ENCODE results near the gene WDR41. TPM values are rescaled to one million over a fixed set of nuclear protein-coding genes. Genes with fewer than 3 reads are reported as not detected.
"Not testable (repeated sequence)": the region's sequence is repeated elsewhere in the genome, so short reads cannot be mapped to it uniquely, and the experiment has no call there.

WDR41 gene
- total RNA-seq, 1 donor, result 114 TPM

DNA sequence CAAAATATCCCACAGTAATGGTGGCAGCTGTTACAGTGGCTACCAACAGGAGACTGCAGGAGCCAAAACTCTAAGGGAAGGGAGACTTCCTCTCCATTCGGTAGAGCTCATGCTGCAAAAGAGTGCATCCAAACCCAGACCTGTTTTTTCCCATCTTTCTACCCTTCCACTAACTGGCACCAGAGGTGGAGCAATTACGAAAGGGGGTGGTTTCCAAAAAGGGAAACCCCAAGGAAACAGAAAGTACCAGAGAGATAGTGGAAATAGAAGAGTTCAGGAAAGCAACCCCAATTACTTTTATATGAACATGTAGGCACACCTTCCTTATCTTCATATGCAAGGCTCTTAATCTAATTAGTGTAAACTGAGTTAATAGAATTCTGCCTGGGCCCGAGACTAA, 7.3 kb upstream of the WDR41 start:
- TF ChIP-seq CTCF (IDR thresholded peaks at IDR 0.05; ENCODE audit: extremely low read depth, low read depth, low read length), result no peak
- H3K27ac ChIP-seq (ENCODE audit: low read depth, low read length), result no peak overlapping the region
- H3K4me1 ChIP-seq (ENCODE audit: insufficient read depth, low read length), result no peaks in the 10 kb centered on the region
- peaks cover 8% of the 10 kb centered on the region for H3K27me3 ChIP-seq (ENCODE audit: insufficient read depth, low read length)
- H3K36me3 ChIP-seq (ENCODE audit: insufficient read depth, low read length), result no peaks in the 10 kb centered on the region
- peak; percentile 42 for DNase-seq (ENCODE audit: insufficient read length, low spot score, missing footprints)
- H3K4me2 ChIP-seq (ENCODE audit: insufficient read depth, low read length), result no peak overlapping the region
- H3K9me3 ChIP-seq (ENCODE audit: low read depth, low read length), result no peaks in the 10 kb centered on the region
- H4K20me1 ChIP-seq (ENCODE audit: insufficient read depth, low read length), result no peaks in the 10 kb centered on the region
- H3K79me2 ChIP-seq (ENCODE audit: insufficient read depth, low read length), result no peaks in the 10 kb centered on the region
- H2AFZ ChIP-seq (ENCODE audit: low read length), result no peak overlapping the region
- H3K4me3 ChIP-seq (ENCODE audit: insufficient read depth, low read length), result no peak overlapping the region

- H3K4me1 ChIP-seq (ENCODE audit: insufficient read depth, low read length), result no peaks in the 10 kb centered on the region
- H3K4me2 ChIP-seq (ENCODE audit: insufficient read depth, low read length), result no peak overlapping the region
- H3K79me2 ChIP-seq (ENCODE audit: insufficient read depth, low read length), result no peaks in the 10 kb centered on the region
- no peaks in the 10 kb centered on the region for H4K20me1 ChIP-seq (ENCODE audit: insufficient read depth, low read length)
- H3K27ac ChIP-seq (ENCODE audit: low read depth, low read length), result no peak overlapping the region
- H3K27me3 ChIP-seq (ENCODE audit: insufficient read depth, low read length), result peaks cover 8% of the 10 kb centered on the region
- no peak for TF ChIP-seq CTCF (IDR thresholded peaks at IDR 0.05; ENCODE audit: extremely low read depth, low read depth, low read length)
- H3K4me3 ChIP-seq (ENCODE audit: insufficient read depth, low read length), result no peak overlapping the region
- H3K36me3 ChIP-seq (ENCODE audit: insufficient read depth, low read length), result no peaks in the 10 kb centered on the region
- H3K9me3 ChIP-seq (ENCODE audit: low read depth, low read length), result no peaks in the 10 kb centered on the region
- peak; percentile 52 for DNase-seq (ENCODE audit: insufficient read length, low spot score, missing footprints)
- no peak overlapping the region for H2AFZ ChIP-seq (ENCODE audit: low read length)
Observed at GRCh38 chr5:77498952-77499351, 6.8 kb upstream of the WDR41 start.

GRCh38 chr5:77494935-77495334, 2.8 kb upstream of the WDR41 start:
- Histone ChIP-seq H3K4me2 (ENCODE audit: insufficient read depth, low read length) (no peak overlapping the region), H3K27ac (ENCODE audit: low read depth, low read length) (no peak overlapping the region), H3K9me3 (ENCODE audit: low read depth, low read length) (no peaks in the 10 kb centered on the region), H2AFZ (ENCODE audit: low read length) (no peak overlapping the region), H4K20me1 (ENCODE audit: insufficient read depth, low read length) (no peaks in the 10 kb centered on the region), H3K27me3 (ENCODE audit: insufficient read depth, low read length) (peaks cover 8% of the 10 kb centered on the region), H3K4me3 (ENCODE audit: insufficient read depth, low read length) (no peak overlapping the region), H3K36me3 (ENCODE audit: insufficient read depth, low read length) (no peaks in the 10 kb centered on the region), H3K79me2 (ENCODE audit: insufficient read depth, low read length) (peaks cover 10% of the 10 kb centered on the region), H3K4me1 (ENCODE audit: insufficient read depth, low read length) (peaks cover 12% of the 10 kb centered on the region)
- TF ChIP-seq CTCF (IDR thresholded peaks at IDR 0.05; ENCODE audit: extremely low read depth, low read depth, low read length), result no peak
- no peak for DNase-seq (ENCODE audit: insufficient read length, low spot score, missing footprints)

DNA sequence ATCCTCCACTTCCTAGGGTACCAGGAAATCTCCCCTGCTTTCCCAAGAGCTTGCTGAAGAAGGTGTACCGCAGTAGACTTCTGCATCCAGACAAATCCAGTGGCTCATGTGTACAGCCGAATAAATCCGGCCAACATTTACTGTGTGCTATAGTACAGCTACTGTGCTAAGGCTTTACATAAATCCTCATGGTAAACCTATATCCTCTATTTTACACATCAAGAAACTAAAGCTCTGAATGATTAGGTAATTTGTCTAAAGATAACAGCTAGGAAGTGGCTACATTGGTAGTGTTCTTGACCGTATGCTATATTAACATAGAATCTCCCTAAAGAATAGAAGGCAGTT, 511 bp upstream of the WDR41 start:
- Histone ChIP-seq H3K27me3 (ENCODE audit: insufficient read depth, low read length) (peaks cover 5% of the 10 kb centered on the region), H4K20me1 (ENCODE audit: insufficient read depth, low read length) (peaks cover 4% of the 10 kb centered on the region), H3K4me2 (ENCODE audit: insufficient read depth, low read length) (peak overlapping the region; percentile 88), H2AFZ (ENCODE audit: low read length) (peak overlapping the region; percentile 88), H3K36me3 (ENCODE audit: insufficient read depth, low read length) (peaks cover 8% of the 10 kb centered on the region), H3K9me3 (ENCODE audit: low read depth, low read length) (no peaks in the 10 kb centered on the region), H3K79me2 (ENCODE audit: insufficient read depth, low read length) (peaks cover 33% of the 10 kb centered on the region), H3K4me1 (ENCODE audit: insufficient read depth, low read length) (peaks cover 12% of the 10 kb centered on the region), H3K4me3 (ENCODE audit: insufficient read depth, low read length) (peak overlapping the region; percentile 93), H3K27ac (ENCODE audit: low read depth, low read length) (peak overlapping the region; percentile 94)
- no peak for TF ChIP-seq CTCF (IDR thresholded peaks at IDR 0.05; ENCODE audit: extremely low read depth, low read depth, low read length)
- no peak for DNase-seq (ENCODE audit: insufficient read length, low spot score, missing footprints)

- Histone ChIP-seq H3K27ac (ENCODE audit: low read depth, low read length) (peak overlapping the region; percentile 94), H3K4me1 (ENCODE audit: insufficient read depth, low read length) (peaks cover 12% of the 10 kb centered on the region), H3K4me2 (ENCODE audit: insufficient read depth, low read length) (peak overlapping the region; percentile 88), H3K4me3 (ENCODE audit: insufficient read depth, low read length) (peak overlapping the region; percentile 93), H3K79me2 (ENCODE audit: insufficient read depth, low read length) (peaks cover 46% of the 10 kb centered on the region), H2AFZ (ENCODE audit: low read length) (peak overlapping the region; percentile 96), H3K36me3 (ENCODE audit: insufficient read depth, low read length) (peaks cover 13% of the 10 kb centered on the region)
- not testable (repeated sequence) for H3K27me3 ChIP-seq (ENCODE audit: insufficient read depth, low read length); H4K20me1 ChIP-seq (ENCODE audit: insufficient read depth, low read length); H3K9me3 ChIP-seq (ENCODE audit: low read depth, low read length); DNase-seq (ENCODE audit: insufficient read length, low spot score, missing footprints)
Observed at GRCh38 chr5:77490741-77491344, 1.3 kb downstream of the WDR41 start.

Data from osteoblast (primary cell).